CD4-positive, alpha-beta T cell treated with Interleukin-1 beta for 1 hour (primary cell): ENCODE data around the gene ZNF668.
"Not testable (repeated sequence)": the region's sequence is repeated elsewhere in the genome, so short reads cannot be mapped to it uniquely, and the experiment has no call there.

Source experiments
- DNase-seq, 2 donors: peaks; one replicate each; pipeline ENCODE4 v3.0.0-alpha.2; 2020 to 2022

The ZNF668 gene

DNA sequence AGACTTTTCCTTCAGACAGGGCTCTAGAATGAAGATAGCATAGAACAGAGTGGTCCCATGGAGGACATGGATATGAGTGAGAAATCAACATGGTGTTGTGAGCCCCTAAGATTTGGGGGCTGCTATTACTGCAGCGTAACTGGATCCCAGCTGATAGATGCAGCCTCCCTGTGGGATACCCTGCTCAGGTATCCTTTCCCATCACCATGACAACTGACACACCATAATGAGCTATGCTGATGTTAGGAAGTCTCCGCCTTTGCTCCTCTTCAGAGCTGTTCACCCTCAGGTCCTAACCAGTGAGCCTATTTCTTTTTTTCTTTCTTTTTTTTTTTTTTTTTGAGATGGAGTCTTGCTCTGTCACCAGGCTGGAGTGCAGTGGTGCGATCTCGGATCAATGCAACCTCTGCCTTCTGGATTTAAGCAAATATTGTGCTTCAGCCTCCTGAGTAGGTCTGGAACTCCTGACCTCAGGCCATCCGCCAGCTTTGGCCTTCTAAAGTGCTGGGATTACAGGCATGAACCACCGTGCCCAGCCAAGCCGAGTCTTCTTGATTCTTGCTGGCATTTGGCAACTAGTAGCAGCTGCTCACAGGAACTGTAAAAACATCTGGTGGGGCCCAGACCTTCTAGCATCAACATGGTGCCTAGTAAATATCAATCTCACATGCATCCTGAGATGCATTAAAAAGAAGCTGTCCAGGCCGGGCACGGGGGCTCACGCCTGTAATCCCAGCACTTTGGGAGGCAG lies 23.6 kb downstream of the ZNF668 start:
- DNase-seq = no peak

- no peak for DNase-seq
These were observed 30.1 kb downstream of the ZNF668 start for GRCh38 chr16:31043898-31044481.

DNA sequence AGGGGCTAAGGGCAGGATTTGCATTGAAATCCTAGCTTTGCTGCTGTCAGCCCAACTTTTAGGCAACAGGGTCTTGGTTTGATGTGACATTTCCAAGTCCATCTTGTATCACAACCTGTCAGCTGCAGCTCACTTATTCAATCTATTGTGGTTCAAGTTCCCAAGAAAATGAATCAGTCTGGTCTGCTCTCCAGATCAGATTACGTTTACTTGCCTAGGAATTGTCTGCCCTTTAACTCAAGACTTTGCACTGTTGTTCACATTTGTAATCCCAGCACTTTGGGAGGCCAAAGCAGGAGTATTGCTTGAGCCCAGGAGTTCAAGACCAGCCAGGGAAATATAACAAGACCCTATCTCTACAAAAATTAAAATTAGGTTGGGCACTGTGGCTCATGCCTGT lies 30.7 kb downstream of the ZNF668 start:
- no peak for DNase-seq

DNA sequence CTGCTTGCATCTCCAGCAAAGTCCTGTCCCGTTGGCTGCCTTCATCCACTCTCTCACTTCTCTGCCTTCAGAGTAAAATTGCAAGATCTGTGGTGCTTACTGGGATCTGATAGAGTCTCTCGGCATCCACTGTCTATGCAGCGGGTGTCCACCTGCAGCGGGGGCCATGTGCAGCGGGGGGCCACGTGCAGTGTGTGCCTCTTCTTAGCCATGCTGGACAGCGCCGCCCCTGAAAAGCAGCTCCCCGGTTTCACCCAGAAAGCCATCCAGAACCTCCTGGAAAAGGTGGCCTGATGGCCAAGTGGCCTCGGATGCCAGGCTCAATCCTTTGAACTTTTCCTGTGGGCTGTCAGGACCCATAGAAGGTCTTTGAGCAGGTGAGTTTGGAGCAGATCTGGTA lies 31.2 kb downstream of the ZNF668 start:
- no peak for DNase-seq

- no peak for DNase-seq
These were observed 35.0 kb downstream of the ZNF668 start for GRCh38 chr16:31038993-31039392.

GRCh38 chr16:31036691-31037090 lies 37.3 kb downstream of the ZNF668 start:
- DNase-seq = no peak

DNA sequence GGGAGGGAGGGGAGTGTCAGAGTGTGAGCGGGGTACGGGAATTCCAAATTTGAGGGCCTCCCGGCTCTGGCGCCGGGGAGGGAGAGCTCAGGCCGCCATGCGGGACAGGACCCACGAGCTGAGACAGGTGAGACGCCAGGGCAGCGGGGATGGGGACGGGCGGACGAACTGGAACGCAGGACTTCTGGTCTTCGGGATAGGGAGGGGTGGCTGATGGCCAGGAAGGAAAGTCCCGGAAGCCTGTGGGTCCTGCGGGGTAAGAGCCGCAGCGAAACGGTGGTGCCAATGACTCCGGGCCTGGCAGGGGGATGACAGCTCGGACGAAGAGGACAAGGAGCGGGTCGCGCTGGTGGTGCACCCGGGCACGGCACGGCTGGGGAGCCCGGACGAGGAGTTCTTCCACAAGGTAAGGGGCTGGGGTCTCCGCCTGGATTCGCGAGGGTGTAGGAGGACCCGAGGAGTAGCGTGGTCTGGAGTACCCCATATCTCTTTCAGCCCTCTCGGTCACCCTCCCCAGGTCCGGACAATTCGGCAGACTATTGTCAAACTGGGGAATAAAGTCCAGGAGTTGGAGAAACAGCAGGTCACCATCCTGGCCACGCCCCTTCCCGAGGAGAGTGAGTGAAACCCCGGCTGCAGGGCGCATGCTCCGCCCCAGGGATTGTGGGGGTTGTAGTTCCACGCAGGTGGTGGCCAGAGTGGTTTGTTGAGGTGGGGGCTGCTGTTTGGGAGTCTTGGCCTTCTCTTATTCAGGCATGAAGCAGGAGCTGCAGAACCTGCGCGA lies 40.1 kb downstream of the ZNF668 start:
- DNase-seq = peak; percentile 85 to 88

DNA sequence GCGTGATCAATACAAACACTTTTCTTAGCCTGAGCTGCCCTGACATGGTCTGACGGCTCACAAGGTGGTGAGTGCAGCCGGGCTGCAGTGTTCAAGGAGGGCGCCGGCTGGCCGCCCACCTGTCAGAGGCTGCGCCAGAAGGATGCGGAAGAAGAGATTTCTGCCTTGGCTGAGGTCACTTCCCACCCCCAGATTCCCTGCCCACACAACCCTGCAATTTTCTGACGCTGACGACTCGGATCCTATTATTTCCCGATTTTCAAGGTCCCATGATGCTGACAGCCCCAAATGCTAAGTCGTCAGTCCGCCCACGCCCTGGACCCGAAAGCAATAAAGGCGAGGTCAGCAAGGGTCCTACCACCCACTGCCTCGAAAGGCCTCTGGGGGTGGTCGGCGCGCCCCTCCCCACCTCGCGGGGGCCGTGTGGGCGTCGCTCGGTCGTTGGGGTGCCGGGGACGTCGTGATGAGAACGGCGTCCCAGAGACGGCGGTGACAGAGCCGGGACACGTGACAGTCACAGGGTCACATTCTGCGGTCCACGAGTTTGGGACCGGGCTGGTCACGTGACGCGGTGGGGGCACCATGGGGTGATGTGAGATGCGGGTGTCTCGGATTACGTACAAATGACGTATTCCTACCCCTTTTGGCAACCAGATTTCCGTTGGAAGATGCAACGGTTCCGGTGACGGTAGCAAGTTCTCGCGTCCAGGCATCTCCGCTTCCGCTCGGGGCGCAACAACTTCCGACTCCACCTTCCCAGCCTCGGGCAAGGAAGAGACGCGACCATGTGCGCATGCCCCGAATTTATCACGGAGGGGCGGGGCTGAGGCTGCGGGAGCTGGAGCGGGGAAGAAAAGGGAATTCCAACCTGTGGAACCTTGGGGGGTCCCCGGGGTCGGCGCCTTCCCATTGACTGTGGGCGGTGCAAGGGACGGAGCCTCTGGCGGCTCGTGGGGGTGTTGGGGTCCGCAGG lies 41.0 kb downstream of the ZNF668 start, which contains the start of gene STX4:
TSS of gene STX4 (plus strand) at position 823 of the 973 bp plus-strand sequence. CDS start 248 bp downstream, outside the sequence.
- peak; percentile 99 for DNase-seq

GRCh38 chr16:31031276-31031675 lies 42.8 kb downstream of the ZNF668 start:
- no peak for DNase-seq

DNA sequence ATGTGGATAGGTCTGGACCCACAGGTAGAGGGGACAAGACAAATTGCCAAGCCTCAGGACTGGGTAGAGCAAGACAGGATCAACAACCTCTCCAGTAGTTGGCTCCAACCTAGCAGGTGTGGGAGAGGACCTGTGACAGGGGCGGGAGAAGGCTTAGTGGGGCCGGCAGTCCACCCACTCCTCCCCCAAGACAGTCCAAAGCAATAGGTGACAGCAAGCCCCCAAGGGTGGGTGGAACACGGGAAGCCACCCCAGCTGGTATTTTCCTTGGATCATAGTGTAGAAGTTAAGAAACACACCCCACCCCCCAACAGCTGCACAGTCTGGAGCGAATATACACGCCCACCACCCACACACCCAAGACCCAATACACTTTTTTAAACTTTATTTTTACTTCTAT lies 44.8 kb downstream of the ZNF668 start:
- no peak for DNase-seq

- no peak for DNase-seq
These were observed 48.7 kb downstream of the ZNF668 start for GRCh38 chr16:31025339-31025738.

DNA sequence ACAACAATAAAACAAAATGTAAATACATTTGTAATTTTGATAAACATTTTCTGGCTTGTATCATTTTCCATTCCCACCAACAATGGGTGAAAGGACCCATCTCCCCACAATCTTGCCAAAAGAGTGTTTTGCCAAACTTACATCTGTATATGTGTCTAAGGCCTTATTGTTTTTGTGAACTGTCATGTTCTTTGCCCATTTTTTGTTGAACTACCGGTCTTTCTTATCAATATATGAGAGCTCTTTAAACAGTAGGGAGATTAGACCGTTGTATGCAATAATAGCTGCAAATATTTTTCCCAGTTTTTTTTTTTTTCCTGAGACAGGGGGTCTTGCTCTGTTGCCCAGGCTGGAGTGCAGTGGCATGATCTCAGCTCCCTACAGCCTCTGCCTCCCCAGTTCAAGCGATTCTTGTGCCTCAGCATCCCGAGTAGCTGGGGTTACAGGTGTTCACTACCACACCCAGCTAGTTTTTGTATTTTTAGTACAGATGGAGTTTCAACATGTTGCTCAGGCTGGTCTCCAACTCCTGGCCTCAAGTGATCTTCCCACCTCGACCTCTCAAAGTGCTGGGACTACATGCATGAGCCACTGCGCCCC lies 50.3 kb downstream of the ZNF668 start:
- no peak for DNase-seq

DNA sequence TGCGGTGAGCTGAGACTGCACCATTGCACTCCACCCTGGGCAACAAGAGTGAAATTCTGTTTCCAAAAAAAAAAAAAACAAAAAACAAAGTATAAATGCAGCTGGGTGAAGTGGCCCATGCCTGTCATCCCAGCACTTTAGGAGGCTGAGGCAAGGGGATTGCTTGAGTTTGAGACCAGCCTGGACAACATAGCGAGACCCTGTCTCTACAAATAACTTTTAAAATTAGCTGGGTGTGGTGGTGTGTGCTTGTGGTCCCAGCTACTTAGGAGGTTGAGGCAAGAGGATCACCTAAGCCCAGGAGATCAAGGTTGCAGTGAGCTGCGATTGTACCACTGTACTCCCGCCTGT lies 50.8 kb downstream of the ZNF668 start:
- DNase-seq = no peak

- no peak for DNase-seq
These were observed 51.3 kb downstream of the ZNF668 start for GRCh38 chr16:31022544-31023251.

DNA sequence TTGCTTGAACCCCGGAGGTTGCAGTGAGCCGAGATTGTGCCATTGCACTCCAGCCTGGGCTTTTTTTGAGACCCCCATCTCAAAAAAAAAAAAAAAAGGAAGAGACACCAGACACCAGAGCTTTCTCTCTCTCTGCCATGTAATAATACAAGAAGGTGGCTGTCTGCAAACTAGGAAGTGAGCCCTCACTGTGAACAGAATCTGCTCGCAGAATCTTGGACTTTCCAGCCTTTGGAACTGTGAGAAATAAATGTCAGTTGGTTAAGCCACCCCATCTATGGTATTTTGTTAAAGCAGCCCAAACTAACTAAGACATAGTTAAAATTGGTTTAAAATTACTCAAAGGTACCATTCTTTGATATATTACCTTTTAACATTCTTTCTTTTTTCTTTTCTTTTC lies 53.5 kb downstream of the ZNF668 start:
- no peak for DNase-seq

- not testable (repeated sequence) for DNase-seq
These were observed 56.3 kb downstream of the ZNF668 start for GRCh38 chr16:31017756-31018155.

DNA sequence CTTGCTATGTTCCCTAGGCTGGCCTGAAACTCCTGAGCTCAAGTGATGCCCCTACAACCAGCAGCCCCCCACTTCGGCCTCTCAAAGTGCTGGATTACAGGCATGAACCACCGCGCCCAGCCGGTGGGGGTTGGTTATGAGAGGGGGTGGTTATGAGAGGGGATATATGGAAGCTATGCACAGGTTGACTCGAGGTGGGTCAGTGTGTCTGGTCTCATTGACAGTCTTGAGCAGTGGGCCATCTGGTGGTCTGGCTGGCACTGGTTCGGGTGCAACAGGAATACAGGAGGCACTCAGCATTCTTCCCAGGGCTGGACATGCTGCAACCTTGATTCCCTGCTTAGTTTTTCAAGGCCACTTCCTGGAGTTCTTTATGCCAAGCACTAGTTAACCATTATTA lies 58.0 kb downstream of the ZNF668 start:
- DNase-seq = no peak

DNA sequence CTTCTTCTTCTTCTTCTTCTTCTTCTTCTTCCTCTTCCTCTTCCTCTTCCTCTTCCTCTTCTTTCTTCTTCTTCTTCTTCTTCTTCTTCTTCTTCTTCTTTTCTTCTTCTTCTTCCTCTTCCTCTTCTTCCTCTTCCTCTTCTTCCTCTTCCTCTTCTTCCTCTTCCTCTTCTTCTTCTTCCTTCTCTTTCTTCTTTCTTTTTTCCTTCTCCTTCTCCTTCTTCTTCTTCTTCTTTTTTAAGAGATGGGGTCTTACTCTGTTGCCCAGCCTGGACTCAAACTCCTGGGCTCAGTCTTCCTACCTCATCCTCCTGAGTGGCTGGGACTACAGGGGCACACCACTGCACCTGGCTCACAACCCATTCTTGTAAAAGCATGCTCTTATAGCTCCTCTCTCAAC lies 60.7 kb downstream of the ZNF668 start:
- DNase-seq = not testable (repeated sequence)

DNA sequence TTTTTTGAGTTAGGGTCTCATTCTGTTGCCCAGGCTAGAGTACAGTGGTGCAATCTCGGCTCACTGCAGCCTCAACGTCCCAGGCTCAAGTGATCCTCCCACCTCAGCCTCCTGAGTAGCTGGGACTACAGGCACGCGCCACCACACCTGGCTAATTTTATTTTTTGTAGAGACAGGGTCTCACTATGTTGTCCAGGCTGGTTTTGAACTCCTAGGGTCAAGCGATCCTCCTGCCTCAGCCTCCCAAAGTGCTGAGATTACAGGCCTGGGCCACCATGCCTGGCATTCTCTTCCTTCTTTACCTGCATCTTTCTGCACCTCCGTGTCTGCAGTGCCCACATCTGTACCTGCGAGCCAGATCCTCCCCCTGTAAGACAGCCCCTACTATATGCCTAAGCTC lies 62.2 kb downstream of the ZNF668 start:
- not testable (repeated sequence) for DNase-seq
